Panc1 (cell line): ENCODE data around the gene TOP1. TPM values are rescaled to one million over a fixed set of nuclear protein-coding genes. Genes with fewer than 3 reads are reported as not detected.
A peak's percentile ranks its signal among the peaks of the same experiment; 100 is the strongest.

Experiments used
- ATAC-seq: fragments of 200-7000 bp; cut with Tn5 transposase; 2 replicates; pipeline ENCODE4 v1.9.1; 2020; ENCODE audit warnings: mild to moderate bottlenecking, moderate library complexity
- BruUV-seq: library from RNA; stranded (reverse); fragments of 400-500 nt; replicated peaks from 2 replicates; lab custom pipeline; 2021; lab: Mats Ljungman, UMichigan
- CTCF ChIA-PET: fragments of 300-600 bp; sonication (Branson Sonifier 250); formaldehyde crosslinking; loops from one replicate; lab custom pipeline; 2022; ENCODE audit warnings: antibody characterized with exemption; lab: Charles Lee
- POLR2A ChIA-PET: fragments of 300-600 bp; sonication (Branson Sonifier 250); formaldehyde crosslinking; loops from one replicate; lab custom pipeline; 2022; ENCODE audit warnings: antibody characterized with exemption; lab: Charles Lee
- DNase-seq: peaks from one replicate; pipeline ENCODE4 v3.0.0-alpha.2; 2010; ENCODE audit warnings: low read depth, low spot score
- H3K27ac ChIP-seq: 2 replicates; pipeline ENCODE4 v1.5.1; 2011; ENCODE audit warnings: mild to moderate bottlenecking, low read length, inconsistent platforms
- H3K27me3 ChIP-seq: fragments of 200-500 bp; sonication (Bioruptor generic); 2 replicates; pipeline ENCODE4 v1.6.0; 2014; ENCODE audit warnings: low read length, inconsistent platforms; ENCODE audit not compliant: control insufficient read depth, insufficient read depth
- H3K36me3 ChIP-seq: fragments of 200-500 bp; sonication (Bioruptor generic); 2 replicates; pipeline ENCODE4 v1.5.1; 2014; ENCODE audit warnings: inconsistent platforms, mild to moderate bottlenecking, low read length, moderate library complexity; ENCODE audit not compliant: control insufficient read depth, insufficient read depth
- H3K4me1 ChIP-seq: 2 replicates; pipeline ENCODE4 v1.5.1; 2011; ENCODE audit warnings: inconsistent platforms, mild to moderate bottlenecking, low read length, moderate library complexity; ENCODE audit not compliant: control insufficient read depth, insufficient read depth
- H3K4me3 ChIP-seq, 2 experiments: 2 replicates each; pipeline ENCODE4 v1.5.1; 2011 to 2012; ENCODE audit warnings: low read depth in 2 of 2, low read length in 2 of 2, mild to moderate bottlenecking in 2 of 2, inconsistent platforms in 1 of 2, moderate library complexity in 1 of 2
- H3K9me3 ChIP-seq: fragments of 200-500 bp; sonication (Bioruptor generic); 2 replicates; pipeline ENCODE4 v1.5.1; 2014; ENCODE audit warnings: low read depth, mild to moderate bottlenecking, inconsistent platforms, low read length, moderate library complexity; ENCODE audit not compliant: control insufficient read depth, insufficient read depth
- POLR2AphosphoS5 ChIP-seq: IDR thresholded peaks from 2 replicates; pipeline ENCODE4 v1.6.1; 2012; ENCODE audit warnings: mild to moderate bottlenecking, low read depth, low read length, moderate library complexity
- SIN3A ChIP-seq: IDR thresholded peaks from 2 replicates; pipeline ENCODE4 v1.6.1; 2012; ENCODE audit warnings: low read depth, mild to moderate bottlenecking, low read length, moderate library complexity, borderline replicate concordance; ENCODE audit not compliant: insufficient read depth
- TCF7L2 ChIP-seq: IDR thresholded peaks from 2 replicates; pipeline ENCODE4 v1.6.1; 2011; ENCODE audit warnings: mild to moderate bottlenecking, low read depth, low read length, inconsistent platforms
- in situ Hi-C: cut with HindIII; loops from 2 replicates; pipeline ENCODE4 v1.10.0; 2016; ENCODE audit warnings: low sequenced_read_pairs, low pct_unique_long_range_greater_than_20kb
- intact Hi-C: fragments of 100-400 bp; cut with micrococcal nuclease; formaldehyde crosslinking; loops from one replicate; pipeline ENCODE4 v1.10.0; 2022; ENCODE audit not compliant: unreplicated experiment
- total RNA-seq: library from RNA; stranded (reverse); gene quantifications from one replicate; pipeline ENCODE4 v1.2.1, GENCODE V29; 2021; ENCODE audit not compliant: unreplicated experiment
- TF ChIP-seq, protein P1 (sequence below): fragments of 450-650 bp; IDR thresholded peaks from 2 replicates; pipeline ENCODE4 v1.5.1; 2017; ENCODE audit warnings: mild to moderate bottlenecking
- TF ChIP-seq, protein P2 (sequence below), 2 experiments: IDR thresholded peaks; 2 replicates each; pipeline ENCODE4 v1.6.1; 2011 to 2012; ENCODE audit warnings: low read depth in 2 of 2, control low read depth in 1 of 2, low read length in 1 of 2, mild to moderate bottlenecking in 1 of 2, moderate library complexity in 1 of 2; ENCODE audit not compliant: insufficient read depth in 1 of 2

Gene TOP1
- total RNA-seq, 1 experiment from 2014 or later, result 65.2 TPM

DNA sequence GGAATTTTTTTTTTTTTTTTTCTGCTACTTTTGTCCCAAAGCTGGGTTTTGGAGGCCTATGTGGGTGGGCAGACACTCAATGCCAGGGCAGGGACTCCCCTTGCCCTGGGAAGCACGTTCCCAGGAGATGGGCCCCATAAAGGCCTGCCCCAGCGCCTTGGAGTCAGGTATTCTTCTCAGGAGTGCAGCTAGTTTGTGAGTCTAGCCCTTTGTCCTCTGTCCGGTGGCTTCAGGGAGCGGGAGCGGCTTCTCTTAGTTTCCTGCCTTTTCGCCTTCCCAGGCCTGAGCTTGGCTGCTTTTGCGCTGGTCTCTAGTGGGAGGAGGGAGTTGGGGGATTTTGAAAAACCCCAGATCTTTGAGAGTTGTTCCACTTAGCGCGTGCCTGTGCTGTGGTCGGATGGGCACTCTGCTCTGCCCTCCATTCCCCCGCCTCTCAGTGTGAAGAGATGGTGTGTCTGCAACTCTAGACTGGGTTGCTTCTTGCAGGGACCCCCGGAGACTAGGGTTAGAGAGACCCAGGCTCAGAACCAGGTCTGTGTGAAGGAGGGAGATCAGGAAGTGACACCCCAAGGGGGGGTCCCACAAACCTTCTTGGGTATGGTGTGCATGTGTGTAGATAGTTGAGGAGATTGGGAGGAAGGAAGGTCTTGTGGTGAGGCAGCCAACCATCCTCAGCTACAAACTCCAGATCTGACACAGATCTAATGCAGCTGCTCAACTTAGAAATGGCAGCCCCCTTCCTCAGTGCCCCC, 110.0 kb downstream of the TOP1 start:
- intact Hi-C loops, result no loop called here
- no peak for TF ChIP-seq POLR2AphosphoS5
- no peak for TF ChIP-seq SIN3A
- TF ChIP-seq, protein P1, sequence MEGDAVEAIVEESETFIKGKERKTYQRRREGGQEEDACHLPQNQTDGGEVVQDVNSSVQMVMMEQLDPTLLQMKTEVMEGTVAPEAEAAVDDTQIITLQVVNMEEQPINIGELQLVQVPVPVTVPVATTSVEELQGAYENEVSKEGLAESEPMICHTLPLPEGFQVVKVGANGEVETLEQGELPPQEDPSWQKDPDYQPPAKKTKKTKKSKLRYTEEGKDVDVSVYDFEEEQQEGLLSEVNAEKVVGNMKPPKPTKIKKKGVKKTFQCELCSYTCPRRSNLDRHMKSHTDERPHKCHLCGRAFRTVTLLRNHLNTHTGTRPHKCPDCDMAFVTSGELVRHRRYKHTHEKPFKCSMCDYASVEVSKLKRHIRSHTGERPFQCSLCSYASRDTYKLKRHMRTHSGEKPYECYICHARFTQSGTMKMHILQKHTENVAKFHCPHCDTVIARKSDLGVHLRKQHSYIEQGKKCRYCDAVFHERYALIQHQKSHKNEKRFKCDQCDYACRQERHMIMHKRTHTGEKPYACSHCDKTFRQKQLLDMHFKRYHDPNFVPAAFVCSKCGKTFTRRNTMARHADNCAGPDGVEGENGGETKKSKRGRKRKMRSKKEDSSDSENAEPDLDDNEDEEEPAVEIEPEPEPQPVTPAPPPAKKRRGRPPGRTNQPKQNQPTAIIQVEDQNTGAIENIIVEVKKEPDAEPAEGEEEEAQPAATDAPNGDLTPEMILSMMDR, result no peak
- TF ChIP-seq, protein P2, sequence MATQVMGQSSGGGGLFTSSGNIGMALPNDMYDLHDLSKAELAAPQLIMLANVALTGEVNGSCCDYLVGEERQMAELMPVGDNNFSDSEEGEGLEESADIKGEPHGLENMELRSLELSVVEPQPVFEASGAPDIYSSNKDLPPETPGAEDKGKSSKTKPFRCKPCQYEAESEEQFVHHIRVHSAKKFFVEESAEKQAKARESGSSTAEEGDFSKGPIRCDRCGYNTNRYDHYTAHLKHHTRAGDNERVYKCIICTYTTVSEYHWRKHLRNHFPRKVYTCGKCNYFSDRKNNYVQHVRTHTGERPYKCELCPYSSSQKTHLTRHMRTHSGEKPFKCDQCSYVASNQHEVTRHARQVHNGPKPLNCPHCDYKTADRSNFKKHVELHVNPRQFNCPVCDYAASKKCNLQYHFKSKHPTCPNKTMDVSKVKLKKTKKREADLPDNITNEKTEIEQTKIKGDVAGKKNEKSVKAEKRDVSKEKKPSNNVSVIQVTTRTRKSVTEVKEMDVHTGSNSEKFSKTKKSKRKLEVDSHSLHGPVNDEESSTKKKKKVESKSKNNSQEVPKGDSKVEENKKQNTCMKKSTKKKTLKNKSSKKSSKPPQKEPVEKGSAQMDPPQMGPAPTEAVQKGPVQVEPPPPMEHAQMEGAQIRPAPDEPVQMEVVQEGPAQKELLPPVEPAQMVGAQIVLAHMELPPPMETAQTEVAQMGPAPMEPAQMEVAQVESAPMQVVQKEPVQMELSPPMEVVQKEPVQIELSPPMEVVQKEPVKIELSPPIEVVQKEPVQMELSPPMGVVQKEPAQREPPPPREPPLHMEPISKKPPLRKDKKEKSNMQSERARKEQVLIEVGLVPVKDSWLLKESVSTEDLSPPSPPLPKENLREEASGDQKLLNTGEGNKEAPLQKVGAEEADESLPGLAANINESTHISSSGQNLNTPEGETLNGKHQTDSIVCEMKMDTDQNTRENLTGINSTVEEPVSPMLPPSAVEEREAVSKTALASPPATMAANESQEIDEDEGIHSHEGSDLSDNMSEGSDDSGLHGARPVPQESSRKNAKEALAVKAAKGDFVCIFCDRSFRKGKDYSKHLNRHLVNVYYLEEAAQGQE (IDR thresholded peaks at IDR 0.05; ENCODE audit: insufficient read depth in 1 of 2, low read depth in 2 of 2, low read length in 1 of 2), result no peak
- TF ChIP-seq TCF7L2, result no peak
- no peaks in the 10 kb centered on the region for H3K9me3 ChIP-seq
- H3K36me3 ChIP-seq, result no peaks in the 10 kb centered on the region
- BruUV-seq, result no TSS peak
- ATAC-seq (no peak), DNase-seq (no peak)
- H3K27ac ChIP-seq, result peak overlapping the region; percentile 70
- in situ Hi-C loops, result no loop called here
- CTCF ChIA-PET, result interaction anchor here (0.6 to 1.0 kb wide), 4 partner anchors 65 to 201 kb away, joined by 3 to 4 read pairs (median 3); no protein-coding TSS in a partner anchor
- H3K27me3 ChIP-seq, result no peaks in the 10 kb centered on the region
- peak overlapping the region; percentile 64 to 77 for H3K4me3 ChIP-seq
- H3K4me1 ChIP-seq, result peaks cover 10% of the 10 kb centered on the region
- POLR2A ChIA-PET, result interaction anchor here (0.6 kb wide), 1 partner anchor 202 kb away, joined by 6 read pairs; the partner anchor contains the start of gene LPIN3

DNA sequence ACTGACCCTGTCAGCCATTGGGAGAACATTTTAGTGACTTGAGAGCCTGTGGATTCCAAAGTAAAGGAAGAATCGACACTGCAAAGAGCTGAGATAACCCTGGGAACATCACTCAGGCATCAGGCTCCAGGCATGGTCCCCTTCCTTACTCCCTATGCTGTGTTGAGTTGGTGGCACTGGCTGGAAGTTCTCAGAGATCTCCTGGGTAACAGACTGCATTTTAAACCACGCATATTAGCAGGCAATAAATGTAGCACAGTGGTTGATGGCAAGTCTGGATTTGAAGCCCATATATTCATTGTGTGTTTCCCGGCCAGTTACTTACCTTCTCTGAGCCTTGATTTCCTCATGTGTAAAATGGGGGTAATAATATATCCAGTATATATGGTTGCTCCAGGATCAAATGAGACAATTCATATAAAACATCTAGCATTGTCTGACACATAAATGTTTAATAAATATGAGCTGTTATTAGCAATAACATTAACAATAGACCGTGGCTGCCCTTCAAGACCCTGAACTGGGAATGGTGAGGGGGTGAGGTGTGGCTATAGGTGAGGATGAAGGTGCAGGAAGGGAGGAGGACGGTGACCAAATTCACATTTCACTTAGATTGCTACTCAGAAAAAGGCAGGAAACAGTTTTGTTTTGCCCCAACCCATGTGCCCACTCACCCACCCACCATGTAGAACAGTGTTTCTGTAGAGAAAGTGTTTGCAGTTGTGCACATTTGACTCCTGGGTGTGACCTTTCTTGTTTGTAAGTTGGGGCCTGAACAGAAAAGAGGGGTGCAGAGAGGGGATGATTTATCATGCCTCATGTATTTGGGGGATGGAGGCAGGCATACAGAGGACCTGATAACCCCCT, 110.8 kb downstream of the TOP1 start:
- no peak for TF ChIP-seq POLR2AphosphoS5
- TF ChIP-seq, protein P1, result no peak
- TF ChIP-seq TCF7L2, result no peak
- no peak for TF ChIP-seq SIN3A
- TF ChIP-seq, protein P2 (IDR thresholded peaks at IDR 0.05; ENCODE audit: insufficient read depth in 1 of 2, low read depth in 2 of 2, low read length in 1 of 2), result no peak
- POLR2A ChIA-PET, result no interaction called here
- intact Hi-C loops, result no loop called here
- Histone ChIP-seq H3K9me3 (no peaks in the 10 kb centered on the region), H3K4me1 (peaks cover 10% of the 10 kb centered on the region), H3K27me3 (no peaks in the 10 kb centered on the region), H3K27ac (peak overlapping the region; percentile 70; the same call in 1 of the 2 replicates), H3K4me3 (peak overlapping the region in 1 of 2 experiments; percentile 77; a peak in 2 of 4 replicates), H3K36me3 (no peaks in the 10 kb centered on the region)
- BruUV-seq, result TSS peak; percentile 60
- ATAC-seq (no peak), DNase-seq (no peak)
- CTCF ChIA-PET, result interaction anchor here (0.6 to 1.0 kb wide), 2 partner anchors 66 to 200 kb away, joined by 3 to 4 read pairs; no protein-coding TSS in a partner anchor
- in situ Hi-C loops, result no loop called here
